Glomerular endothelial cell (primary cell): ENCODE data around the gene PLA2G4D. TPM values are rescaled to one million over a fixed set of nuclear protein-coding genes. Genes with fewer than 3 reads are reported as not detected.

Experiments used
- DNase-seq: peaks from one replicate; pipeline ENCODE4 v3.0.0-alpha.2; 2011; ENCODE audit warnings: low read depth, low spot score; ENCODE audit errors: extremely low read depth
- total RNA-seq: library from RNA; depleted of rRNA; stranded (reverse); fragments of >200 nt; gene quantifications from 2 replicates; pipeline ENCODE4 v1.2.3, GENCODE V29; 2015

PLA2G4D gene
- total RNA-seq: not detected in 2 replicates

GRCh38 chr15:42094512-42094963, at the start of gene PLA2G4D:
Gene PLA2G4D (minus strand): TSS chr15:42094562. CDS start chr15:42094459, 103 bp downstream.
- DNase-seq: no peak

GRCh38 chr15:42143356-42143755, 49.0 kb upstream of the PLA2G4D start:
- no peak for DNase-seq

- no peak for DNase-seq
Observed at GRCh38 chr15:42141795-42142667, 47.7 kb upstream of the PLA2G4D start.

GRCh38 chr15:42141246-42141645, 46.9 kb upstream of the PLA2G4D start:
- DNase-seq: no peak

- DNase-seq: no peak
Observed at GRCh38 chr15:42140383-42141070, 46.2 kb upstream of the PLA2G4D start.

- no peak for DNase-seq
Observed at GRCh38 chr15:42139596-42139995, 45.2 kb upstream of the PLA2G4D start.

- no peak for DNase-seq
Observed at GRCh38 chr15:42138968-42139386, 44.6 kb upstream of the PLA2G4D start.

- DNase-seq: no peak
Observed at GRCh38 chr15:42138411-42138810, 44.0 kb upstream of the PLA2G4D start.

GRCh38 chr15:42137461-42138261, 43.3 kb upstream of the PLA2G4D start:
- peak; percentile 31 for DNase-seq

GRCh38 chr15:42136513-42136912, 42.2 kb upstream of the PLA2G4D start:
- DNase-seq: no peak

- no peak for DNase-seq
Observed at GRCh38 chr15:42135351-42135750, 41.0 kb upstream of the PLA2G4D start.

GRCh38 chr15:42134617-42135245, 40.4 kb upstream of the PLA2G4D start:
- DNase-seq: no peak

- no peak for DNase-seq
Observed at GRCh38 chr15:42133886-42134502, 39.6 kb upstream of the PLA2G4D start.

- no peak for DNase-seq
Observed at GRCh38 chr15:42133356-42133755, 39.0 kb upstream of the PLA2G4D start.

GRCh38 chr15:42131826-42132806, 37.8 kb upstream of the PLA2G4D start:
- no peak for DNase-seq

- no peak for DNase-seq
Observed at GRCh38 chr15:42131006-42131405, 36.6 kb upstream of the PLA2G4D start.

- DNase-seq: no peak
Observed at GRCh38 chr15:42130246-42130986, 36.1 kb upstream of the PLA2G4D start.

- no peak for DNase-seq
Observed at GRCh38 chr15:42129364-42129763, 35.0 kb upstream of the PLA2G4D start.
